Erythroblast (primary cell): ENCODE measurements around the gene NGRN.

ENCODE experiments used
- DNase-seq, 2 experiments: peaks; one replicate each; lab custom pipeline; 2025; lab: John Stamatoyannopoulos, UW
- GATA1 ChIP-seq: IDR thresholded peaks from 2 replicates; pipeline ENCODE4 v1.6.1; 2011; ENCODE audit warnings: low read depth, mild to moderate bottlenecking, control low read depth, low read length, moderate library complexity
- POLR2A ChIP-seq: IDR thresholded peaks from 2 replicates; pipeline ENCODE4 v1.6.1; 2011; ENCODE audit warnings: mild to moderate bottlenecking, low read length

The NGRN gene, protein sequence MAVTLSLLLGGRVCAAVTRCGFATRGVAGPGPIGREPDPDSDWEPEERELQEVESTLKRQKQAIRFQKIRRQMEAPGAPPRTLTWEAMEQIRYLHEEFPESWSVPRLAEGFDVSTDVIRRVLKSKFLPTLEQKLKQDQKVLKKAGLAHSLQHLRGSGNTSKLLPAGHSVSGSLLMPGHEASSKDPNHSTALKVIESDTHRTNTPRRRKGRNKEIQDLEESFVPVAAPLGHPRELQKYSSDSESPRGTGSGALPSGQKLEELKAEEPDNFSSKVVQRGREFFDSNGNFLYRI

DNA sequence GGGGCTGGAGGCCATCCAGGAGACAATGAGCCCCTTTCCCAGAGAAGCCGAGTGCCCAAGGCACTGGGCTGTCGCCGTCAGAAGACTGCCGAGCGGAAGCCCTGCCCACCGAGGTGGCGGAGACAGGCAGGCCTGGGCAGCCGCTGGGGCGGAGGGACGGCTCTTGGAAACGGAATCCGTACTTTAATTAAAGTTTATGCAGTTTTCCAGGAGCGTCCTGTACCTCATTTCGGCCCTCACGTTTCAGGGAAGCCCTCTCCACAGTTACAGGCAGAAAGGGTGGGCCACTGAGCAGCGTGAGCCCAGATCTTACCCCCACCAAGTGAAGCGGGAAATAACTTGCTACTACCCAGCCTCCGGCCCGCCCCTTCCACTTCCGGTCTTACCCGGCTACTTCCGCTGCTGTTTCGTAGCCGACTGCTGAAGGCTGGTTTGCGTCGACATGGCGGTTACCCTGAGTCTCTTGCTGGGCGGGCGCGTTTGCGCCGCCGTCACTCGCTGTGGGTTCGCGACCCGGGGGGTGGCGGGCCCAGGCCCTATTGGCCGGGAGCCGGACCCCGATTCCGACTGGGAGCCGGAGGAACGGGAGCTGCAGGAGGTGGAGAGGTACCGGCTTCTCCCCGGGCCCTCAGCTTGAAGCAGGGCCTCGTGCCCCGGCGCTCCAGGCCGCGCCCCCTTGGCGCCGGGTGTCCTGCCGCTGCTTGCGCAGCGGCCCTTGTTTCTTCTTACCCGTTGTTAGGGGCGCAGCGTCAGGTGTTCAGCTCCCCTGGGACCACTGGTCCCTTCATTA lies at the start of gene NGRN:
Gene NGRN (plus strand): TSS at position 402 of the 790 bp plus-strand sequence. CDS start 41 bp downstream, at position 443.
- TF ChIP-seq GATA1 (no peak), POLR2A (peak; percentile 98)
- DNase-seq, result peak; percentile 94

DNA sequence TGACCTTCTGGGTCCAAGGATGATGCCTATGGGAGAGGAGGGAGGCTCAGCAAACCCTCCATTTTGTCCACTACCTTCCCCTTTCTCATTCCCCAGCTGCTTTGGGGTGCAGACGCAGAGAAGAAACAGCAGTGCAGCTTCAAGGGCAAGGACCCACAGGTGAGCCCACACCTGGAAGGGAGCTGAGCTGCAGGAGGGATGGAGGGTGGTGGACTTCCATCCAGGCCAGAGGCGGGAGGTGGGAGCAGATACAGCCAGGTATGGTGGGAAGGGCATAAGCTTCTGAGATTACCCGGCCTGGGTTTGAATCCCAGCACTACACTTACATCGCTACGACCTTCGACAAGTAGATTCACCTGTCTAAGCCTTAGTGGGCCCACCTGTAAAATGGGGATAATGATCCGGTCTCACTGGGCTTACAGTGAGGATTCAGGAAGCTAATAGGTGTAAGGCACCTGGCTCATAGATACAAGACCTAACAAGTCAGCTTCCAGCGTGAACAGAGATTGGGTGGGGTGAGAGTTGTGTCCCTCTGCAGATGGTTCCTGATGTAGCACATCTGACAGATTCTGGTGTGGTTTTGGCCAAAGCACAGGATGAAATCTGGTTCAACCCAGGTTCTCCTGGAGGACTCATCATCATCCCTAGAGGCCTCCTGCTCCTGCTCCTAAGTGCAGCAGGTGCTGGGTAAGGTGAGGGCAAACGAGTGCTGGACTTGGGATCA lies 47.6 kb upstream of the NGRN start:
- TF ChIP-seq POLR2A (no peak), GATA1 (no peak)
- no peak for DNase-seq

DNA sequence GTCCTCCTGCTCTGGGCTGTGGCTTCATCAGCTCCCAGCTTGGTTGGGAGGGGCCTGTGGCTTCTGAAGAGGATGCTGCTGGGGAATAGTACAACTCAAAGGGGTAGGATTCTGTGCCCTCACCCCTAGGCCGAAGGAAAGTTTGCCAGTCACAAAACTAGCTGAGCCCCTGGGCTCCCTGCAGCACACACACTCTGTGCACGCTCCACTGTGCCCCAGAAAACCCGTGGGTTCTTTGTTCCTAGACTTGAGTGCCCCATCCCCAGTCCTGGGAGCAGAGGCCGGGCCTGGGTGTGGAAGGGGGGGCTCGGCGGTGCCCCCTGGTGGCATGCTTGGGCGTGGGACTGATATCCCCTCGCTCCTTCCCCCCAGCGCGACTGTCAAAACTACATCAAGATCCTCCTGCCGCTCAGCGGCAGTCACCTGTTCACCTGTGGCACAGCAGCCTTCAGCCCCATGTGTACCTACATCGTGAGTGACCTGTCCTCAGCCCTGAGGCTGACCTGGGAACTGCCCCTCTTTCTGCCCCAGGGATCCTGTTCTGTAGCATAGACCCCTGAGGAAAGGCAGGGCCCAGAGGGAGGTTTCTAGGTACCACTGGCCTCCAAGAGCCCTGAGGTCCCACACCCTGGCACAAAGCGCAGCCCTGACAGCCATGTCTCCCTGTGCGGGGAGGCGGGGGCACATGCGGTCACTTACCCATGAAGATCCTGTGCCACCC lies 45.9 kb upstream of the NGRN start:
- TF ChIP-seq POLR2A (no peak), GATA1 (no peak)
- peak; percentile 68 to 81 for DNase-seq

DNA sequence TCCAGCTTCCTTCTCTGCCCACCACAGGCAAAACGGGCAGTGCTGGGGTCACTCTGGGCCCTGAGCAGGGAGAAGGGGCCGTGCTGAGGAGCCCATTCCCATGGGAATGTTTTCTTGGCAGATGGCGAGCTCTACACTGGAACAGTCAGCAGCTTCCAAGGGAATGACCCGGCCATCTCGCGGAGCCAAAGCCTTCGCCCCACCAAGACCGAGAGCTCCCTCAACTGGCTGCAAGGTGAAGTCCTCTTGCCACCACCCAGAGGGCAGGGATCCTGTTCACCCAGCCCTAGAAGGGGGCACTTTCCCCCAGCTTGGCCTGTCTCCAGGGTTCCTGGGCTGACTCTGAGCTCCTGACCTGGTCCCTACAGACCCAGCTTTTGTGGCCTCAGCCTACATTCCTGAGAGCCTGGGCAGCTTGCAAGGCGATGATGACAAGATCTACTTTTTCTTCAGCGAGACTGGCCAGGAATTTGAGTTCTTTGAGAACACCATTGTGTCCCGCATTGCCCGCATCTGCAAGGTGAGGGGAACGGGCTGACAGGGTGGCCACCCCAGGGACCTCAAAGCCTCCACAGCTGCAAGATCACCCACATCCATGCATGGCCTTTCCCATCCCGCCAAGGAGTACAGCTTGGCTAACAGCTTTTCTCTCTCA lies 44.1 kb upstream of the NGRN start:
- DNase-seq, result peak; percentile 77 to 84
- TF ChIP-seq POLR2A, result no peak

DNA sequence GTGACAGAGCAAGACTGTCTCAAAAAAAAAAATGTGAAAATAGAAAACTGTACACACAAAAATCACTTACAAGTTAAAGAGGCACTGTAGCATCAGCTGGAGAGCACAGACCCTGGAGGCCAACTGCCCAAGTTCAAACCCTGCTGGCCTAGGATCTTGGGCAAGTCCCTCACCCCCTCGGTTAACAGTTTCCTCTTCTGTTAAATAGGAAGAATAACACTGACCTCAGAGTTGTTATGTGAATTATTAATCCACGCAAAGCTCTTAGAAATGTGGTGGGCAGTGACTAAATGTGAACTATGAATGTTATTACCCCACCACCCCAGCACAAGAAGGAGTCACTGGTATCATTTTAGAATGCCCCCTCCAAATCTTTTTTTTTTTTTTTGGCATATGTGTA lies 42.9 kb upstream of the NGRN start:
- TF ChIP-seq POLR2A, result no peak
- no peak for TF ChIP-seq GATA1
- DNase-seq, result no peak

DNA sequence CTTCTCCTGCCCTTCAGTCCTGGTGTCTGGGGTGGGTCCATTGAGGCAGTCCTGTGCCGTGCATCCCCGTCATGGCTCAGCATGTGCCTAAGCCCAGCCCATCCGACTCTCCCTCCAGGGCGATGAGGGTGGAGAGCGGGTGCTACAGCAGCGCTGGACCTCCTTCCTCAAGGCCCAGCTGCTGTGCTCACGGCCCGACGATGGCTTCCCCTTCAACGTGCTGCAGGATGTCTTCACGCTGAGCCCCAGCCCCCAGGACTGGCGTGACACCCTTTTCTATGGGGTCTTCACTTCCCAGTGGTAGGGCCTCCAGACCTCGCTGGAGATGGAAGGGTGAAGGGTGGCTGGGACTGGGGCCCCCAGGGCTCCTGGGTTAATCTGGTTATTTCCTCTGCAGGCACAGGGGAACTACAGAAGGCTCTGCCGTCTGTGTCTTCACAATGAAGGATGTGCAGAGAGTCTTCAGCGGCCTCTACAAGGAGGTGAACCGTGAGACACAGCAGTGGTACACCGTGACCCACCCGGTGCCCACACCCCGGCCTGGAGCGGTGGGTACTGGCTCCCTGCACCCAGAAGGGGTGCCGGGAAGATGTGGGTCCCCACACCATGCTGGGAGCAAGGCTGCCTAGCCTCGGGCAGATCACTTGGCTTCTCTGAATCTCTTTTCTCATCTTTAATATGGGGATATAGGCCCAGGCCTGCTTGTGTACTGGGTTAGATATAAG lies 41.9 kb upstream of the NGRN start:
- DNase-seq, result no peak
- no peak for TF ChIP-seq POLR2A
- no peak for TF ChIP-seq GATA1

DNA sequence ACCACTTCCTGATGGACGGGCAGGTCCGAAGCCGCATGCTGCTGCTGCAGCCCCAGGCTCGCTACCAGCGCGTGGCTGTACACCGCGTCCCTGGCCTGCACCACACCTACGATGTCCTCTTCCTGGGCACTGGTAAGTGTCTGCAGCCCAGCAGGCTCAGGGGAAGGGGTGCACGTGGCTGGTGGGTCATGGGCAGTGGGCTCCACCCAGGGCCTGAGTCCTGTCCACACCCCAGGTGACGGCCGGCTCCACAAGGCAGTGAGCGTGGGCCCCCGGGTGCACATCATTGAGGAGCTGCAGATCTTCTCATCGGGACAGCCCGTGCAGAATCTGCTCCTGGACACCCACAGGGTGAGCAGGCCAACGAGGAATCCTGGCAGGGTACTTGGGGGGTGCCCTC lies 40.4 kb upstream of the NGRN start:
- DNase-seq, result no peak
- TF ChIP-seq GATA1, result no peak
- TF ChIP-seq POLR2A, result no peak

DNA sequence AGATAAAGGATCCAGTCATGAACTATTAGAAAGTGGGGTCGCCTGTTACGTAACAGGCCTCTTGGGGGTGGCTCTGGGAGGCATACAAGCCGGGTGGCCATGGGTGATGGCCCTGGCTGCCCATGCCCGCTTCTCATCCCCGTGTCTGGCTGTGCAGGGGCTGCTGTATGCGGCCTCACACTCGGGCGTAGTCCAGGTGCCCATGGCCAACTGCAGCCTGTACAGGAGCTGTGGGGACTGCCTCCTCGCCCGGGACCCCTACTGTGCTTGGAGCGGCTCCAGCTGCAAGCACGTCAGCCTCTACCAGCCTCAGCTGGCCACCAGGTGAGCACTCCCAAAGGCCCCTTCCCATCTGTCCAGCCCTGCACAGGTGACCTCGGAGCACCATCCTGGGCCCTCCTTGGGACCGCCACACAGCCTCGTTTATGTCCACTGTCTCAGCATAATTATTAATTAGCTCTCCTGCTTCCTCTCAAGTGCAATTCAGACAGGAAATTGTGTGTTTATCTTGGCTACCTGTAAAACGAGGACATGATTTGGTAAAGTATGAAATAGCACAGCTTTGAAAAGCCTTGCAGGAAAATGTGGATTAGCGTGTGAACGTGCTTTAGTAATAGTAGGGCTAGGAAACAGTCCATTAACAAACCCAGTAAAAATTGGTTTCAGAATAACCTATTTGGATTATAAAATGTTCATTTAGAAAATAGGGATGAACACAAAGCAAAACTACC lies 39.8 kb upstream of the NGRN start:
- no peak for TF ChIP-seq GATA1
- TF ChIP-seq POLR2A, result no peak
- no peak for DNase-seq

DNA sequence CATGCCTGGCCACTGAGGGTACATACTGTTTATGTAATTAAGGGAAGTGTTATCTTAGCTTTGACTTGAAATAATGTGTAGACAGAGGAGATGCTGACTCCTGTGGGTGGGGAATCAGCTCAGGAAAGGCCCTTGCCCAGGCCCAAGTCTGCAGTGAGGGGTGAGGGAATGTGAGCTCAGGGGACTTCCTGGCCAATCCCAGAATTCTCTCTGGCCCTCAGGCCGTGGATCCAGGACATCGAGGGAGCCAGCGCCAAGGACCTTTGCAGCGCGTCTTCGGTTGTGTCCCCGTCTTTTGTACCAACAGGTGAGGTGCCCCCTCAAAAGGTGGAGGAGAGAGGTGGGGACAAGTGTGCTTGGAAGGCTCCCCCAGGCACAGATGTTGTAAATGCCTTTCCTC lies 38.1 kb upstream of the NGRN start:
- no peak for TF ChIP-seq GATA1
- no peak for TF ChIP-seq POLR2A
- no peak for DNase-seq

DNA sequence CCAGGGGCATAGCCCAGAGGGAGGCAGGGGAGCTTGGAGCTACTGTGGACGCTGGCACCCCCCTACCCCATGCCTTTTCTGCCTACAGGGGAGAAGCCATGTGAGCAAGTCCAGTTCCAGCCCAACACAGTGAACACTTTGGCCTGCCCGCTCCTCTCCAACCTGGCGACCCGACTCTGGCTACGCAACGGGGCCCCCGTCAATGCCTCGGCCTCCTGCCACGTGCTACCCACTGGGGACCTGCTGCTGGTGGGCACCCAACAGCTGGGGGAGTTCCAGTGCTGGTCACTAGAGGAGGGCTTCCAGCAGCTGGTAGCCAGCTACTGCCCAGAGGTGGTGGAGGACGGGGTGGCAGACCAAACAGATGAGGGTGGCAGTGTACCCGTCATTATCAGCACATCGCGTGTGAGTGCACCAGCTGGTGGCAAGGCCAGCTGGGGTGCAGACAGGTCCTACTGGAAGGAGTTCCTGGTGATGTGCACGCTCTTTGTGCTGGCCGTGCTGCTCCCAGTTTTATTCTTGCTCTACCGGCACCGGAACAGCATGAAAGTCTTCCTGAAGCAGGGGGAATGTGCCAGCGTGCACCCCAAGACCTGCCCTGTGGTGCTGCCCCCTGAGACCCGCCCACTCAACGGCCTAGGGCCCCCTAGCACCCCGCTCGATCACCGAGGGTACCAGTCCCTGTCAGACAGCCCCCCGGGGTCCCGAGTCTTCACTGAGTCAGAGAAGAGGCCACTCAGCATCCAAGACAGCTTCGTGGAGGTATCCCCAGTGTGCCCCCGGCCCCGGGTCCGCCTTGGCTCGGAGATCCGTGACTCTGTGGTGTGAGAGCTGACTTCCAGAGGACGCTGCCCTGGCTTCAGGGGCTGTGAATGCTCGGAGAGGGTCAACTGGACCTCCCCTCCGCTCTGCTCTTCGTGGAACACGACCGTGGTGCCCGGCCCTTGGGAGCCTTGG lies 37.4 kb upstream of the NGRN start:
- no peak for TF ChIP-seq GATA1
- no peak for TF ChIP-seq POLR2A
- no peak for DNase-seq

DNA sequence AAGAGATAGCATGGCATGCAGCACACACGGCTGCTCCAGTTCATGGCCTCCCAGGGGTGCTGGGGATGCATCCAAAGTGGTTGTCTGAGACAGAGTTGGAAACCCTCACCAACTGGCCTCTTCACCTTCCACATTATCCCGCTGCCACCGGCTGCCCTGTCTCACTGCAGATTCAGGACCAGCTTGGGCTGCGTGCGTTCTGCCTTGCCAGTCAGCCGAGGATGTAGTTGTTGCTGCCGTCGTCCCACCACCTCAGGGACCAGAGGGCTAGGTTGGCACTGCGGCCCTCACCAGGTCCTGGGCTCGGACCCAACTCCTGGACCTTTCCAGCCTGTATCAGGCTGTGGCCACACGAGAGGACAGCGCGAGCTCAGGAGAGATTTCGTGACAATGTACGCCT lies 36.5 kb upstream of the NGRN start:
- no peak for DNase-seq
- no peak for TF ChIP-seq POLR2A
- TF ChIP-seq GATA1, result no peak
